Measurements from ENCODE around the gene MX2.
"Not testable (repeated sequence)": the region's sequence is repeated elsewhere in the genome, so short reads cannot be mapped to it uniquely, and the experiment has no call there.

Gene MX2

GRCh38 chr21:41338455-41338854 is 23.4 kb upstream of the MX2 start:
- DNase-seq: peak in 1 of 3 experiments; percentile 76

- DNase-seq: no peak
Measured at GRCh38 chr21:41342035-41342434, 19.8 kb upstream of the MX2 start.

GRCh38 chr21:41344146-41344545 is 17.7 kb upstream of the MX2 start:
- no peak for DNase-seq

GRCh38 chr21:41345356-41345755 is 16.5 kb upstream of the MX2 start:
- no peak for DNase-seq

GRCh38 chr21:41345934-41346685 is 15.7 kb upstream of the MX2 start:
- DNase-seq: no peak

- no peak for DNase-seq
Measured at GRCh38 chr21:41346758-41347157, 15.1 kb upstream of the MX2 start.

GRCh38 chr21:41348434-41348833 is 13.4 kb upstream of the MX2 start:
- no peak for DNase-seq

- DNase-seq: no peak
Measured at GRCh38 chr21:41349126-41349525, 12.7 kb upstream of the MX2 start.

GRCh38 chr21:41349619-41350390 is 12.0 kb upstream of the MX2 start:
- no peak for DNase-seq

- no peak for DNase-seq
Measured at GRCh38 chr21:41350436-41351155, 11.2 kb upstream of the MX2 start.

- no peak for DNase-seq
Measured at GRCh38 chr21:41357546-41357945, 4.3 kb upstream of the MX2 start.

GRCh38 chr21:41358193-41359166 is 3.3 kb upstream of the MX2 start:
- no peak for DNase-seq

- no peak for DNase-seq
Measured at GRCh38 chr21:41359286-41359685, 2.5 kb upstream of the MX2 start.

GRCh38 chr21:41359754-41360071 is 2.1 kb upstream of the MX2 start:
- DNase-seq: not testable (repeated sequence)

- peak; percentile 28 to 84 (median 53) for DNase-seq
Measured at GRCh38 chr21:41360072-41360821, 1.6 kb upstream of the MX2 start.

GRCh38 chr21:41361053-41361785 is 608 bp upstream of the MX2 start:
- DNase-seq: no peak

GRCh38 chr21:41362605-41363369 is 960 bp downstream of the MX2 start:
- DNase-seq: no peak

- no peak for DNase-seq
Measured at GRCh38 chr21:41363370-41364270, 1.8 kb downstream of the MX2 start.

GRCh38 chr21:41364308-41364707 is 2.5 kb downstream of the MX2 start:
- DNase-seq: no peak
